GM21786 (cell line): ENCODE data around the gene TM4SF5.

Experiments used
- ATAC-seq: cut with Tn5 transposase; IDR thresholded peaks from one replicate; pipeline ENCODE4 v1.9.1; 2021; ENCODE audit not compliant: unreplicated experiment

Gene TM4SF5

GRCh38 chr17:4744999-4745969, 26.4 kb upstream of the TM4SF5 start:
- no peak for ATAC-seq

GRCh38 chr17:4747847-4748246, 23.8 kb upstream of the TM4SF5 start:
- ATAC-seq, result no peak

- ATAC-seq, result no peak
Observed at GRCh38 chr17:4748686-4749085, 23.0 kb upstream of the TM4SF5 start.

GRCh38 chr17:4750606-4751005, 21.1 kb upstream of the TM4SF5 start:
- no peak for ATAC-seq

DNA sequence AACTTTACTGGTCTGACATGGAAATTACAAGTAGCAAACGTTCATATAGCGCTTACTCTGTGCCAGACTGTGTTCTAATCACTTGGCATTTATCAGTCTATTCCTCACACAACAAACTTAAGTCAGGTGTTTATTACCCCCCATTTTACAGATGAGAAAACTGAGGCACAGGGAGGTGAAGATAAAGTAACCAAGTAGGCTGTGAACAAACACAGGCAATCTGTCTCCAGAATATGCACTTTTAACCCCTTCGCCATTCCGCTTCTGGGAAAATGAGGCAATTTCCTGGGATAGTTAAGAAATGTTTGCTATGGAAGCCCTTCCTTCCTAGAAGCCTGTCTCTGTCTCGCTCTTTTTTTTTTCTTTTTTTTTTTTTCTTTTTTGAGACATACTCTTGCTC, 19.8 kb upstream of the TM4SF5 start:
- no peak for ATAC-seq

DNA sequence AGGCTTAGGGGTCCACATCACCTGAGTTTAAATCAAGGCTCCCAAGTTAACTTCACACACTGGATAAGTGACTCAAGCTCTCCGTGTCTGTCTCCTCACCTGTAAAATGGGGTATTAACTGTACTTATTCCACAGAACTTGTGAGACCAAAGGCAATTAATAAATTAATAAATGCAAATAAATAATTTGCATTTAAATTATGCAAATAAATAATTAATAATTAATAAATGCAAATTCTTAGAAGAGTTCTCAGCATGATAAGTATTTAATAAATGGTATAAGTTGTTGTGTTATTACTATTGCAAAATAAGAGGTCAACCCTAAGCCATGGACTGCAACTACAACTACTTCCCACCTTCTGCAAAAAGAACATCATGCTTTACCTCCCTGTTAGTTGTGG, 18.3 kb upstream of the TM4SF5 start:
- ATAC-seq, result no peak

- ATAC-seq, result no peak
Observed at GRCh38 chr17:4759776-4760236, 11.9 kb upstream of the TM4SF5 start.

GRCh38 chr17:4764595-4764994, 7.1 kb upstream of the TM4SF5 start:
- no peak for ATAC-seq

- ATAC-seq, result no peak
Observed at GRCh38 chr17:4766201-4766600, 5.5 kb upstream of the TM4SF5 start.

DNA sequence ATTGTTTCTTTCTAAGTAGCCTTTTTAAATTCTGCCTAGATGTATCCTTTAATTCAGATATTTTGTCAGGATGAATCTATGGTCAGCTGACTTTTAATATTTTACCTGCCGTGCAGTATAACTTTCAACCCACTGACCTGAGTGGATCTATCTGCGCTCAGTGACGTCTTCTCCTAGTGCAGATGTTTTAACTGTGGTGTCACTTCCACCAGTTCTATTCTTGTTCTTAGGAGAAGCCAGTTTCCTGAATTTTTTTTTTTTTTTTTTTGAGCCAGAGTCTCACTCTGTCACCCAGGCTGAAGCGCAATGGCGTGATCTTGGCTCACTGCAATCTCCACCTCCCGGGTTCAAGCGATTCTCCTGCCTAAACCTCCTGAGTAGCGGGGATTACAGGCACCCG, 5.0 kb upstream of the TM4SF5 start:
- no peak for ATAC-seq

DNA sequence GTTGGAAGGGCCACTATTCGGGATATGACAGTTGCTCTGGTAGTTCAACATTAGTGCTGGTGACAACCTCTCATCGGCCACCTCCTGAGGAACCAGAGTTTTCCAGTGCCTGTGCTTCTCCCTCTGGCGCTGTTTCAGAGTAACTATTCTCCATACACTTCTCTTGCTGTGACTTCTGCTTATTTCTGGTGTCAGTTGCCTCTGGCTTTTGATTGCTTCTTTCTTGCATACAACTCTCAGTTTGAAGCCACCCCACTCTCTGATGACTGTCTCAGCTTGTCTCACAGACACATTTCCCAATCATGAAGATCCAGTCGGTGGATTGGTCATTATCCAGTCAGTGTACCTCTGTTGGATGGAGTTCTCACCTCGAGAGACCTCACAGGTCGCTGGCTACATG, 3.4 kb upstream of the TM4SF5 start:
- no peak for ATAC-seq

GRCh38 chr17:4769628-4770027, 2.1 kb upstream of the TM4SF5 start:
- ATAC-seq, result no peak

GRCh38 chr17:4772235-4772613, 538 bp downstream of the TM4SF5 start:
- no peak for ATAC-seq

- ATAC-seq, result no peak
Observed at GRCh38 chr17:4777969-4778760, 6.5 kb downstream of the TM4SF5 start.

- no peak for ATAC-seq
Observed at GRCh38 chr17:4780325-4780955, 8.8 kb downstream of the TM4SF5 start.

DNA sequence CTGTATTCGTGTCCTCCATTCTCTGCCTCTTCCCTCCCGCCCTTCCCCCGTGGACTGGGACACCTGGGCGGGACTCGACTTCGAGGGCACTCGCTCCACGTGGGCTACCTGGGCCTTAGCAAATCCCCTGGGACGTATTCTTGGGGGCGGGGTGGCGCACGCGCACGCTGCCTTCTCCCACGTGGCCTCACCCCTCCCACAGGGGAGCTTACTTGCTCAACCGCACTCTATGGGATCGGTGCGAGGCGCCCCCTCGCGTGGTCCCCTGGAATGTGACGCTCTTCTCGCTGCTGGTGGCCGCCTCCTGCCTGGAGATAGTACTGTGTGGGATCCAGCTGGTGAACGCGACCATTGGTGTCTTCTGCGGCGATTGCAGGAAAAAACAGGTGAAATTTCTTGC, 11.0 kb downstream of the TM4SF5 start:
- no peak for ATAC-seq

DNA sequence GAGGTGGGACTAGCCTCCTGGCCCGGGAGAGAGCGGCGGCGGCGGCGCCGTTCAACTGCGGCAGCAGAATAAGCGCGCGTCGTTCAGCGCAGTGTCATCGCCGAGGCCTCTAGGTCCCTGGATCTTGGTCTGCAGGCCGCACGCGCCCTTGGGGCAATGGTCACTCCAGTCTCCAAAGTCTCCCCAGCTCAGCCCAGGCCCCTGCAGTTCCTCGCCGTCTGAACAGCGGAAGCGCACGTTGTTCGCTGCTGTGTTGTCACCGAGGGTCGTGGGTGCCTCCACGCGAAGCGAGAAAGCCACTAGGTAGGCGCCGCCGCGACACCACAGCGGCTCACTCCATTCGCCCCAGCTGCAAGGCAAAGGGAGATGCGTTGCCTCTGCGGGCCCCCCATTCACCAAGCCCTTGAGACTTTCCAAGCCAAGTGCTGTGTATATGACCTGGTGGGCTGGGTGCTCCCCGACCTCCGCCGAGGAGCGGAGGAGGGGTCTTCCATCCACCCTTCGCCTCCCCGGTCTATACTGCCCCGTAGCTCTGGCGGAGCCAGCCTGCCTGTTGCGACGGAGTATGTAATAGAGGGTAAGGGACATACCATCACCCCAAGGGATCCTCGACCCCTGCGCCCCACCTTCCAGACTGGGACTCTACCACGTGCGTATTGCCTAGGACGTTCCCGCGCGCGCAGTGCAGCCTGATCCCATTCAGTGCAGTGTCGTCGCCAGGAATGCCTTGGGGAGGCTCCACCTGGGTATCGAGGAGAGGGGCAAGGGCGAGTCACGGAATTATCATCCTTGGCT, 13.8 kb downstream of the TM4SF5 start:
- ATAC-seq, result no peak

DNA sequence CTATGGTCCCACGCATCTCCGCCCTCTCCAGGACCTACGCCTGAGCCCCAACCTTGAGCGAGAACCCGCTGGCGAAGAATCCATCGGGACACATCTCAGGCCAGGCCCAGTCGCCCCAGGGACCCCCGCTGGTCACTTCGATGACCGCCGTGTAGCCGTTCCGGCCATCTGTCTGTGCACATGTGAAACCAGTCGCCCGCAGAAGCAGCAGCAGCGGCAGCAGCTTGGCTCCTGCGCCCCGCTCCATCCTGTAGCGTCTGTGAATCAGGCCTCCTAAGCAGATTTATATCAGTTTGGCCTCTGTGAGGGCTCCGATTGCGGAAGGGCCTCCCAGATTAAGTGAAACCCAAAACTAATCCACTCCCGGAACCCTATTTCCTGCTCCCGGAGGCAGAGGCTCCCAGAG, 14.4 kb downstream of the TM4SF5 start, which contains the start of gene VMO1:
Gene VMO1, minus strand, starts transcription at position 259 of the 406 bp plus-strand sequence. Its CDS starts 12 bp downstream, at position 247.
- no peak for ATAC-seq

DNA sequence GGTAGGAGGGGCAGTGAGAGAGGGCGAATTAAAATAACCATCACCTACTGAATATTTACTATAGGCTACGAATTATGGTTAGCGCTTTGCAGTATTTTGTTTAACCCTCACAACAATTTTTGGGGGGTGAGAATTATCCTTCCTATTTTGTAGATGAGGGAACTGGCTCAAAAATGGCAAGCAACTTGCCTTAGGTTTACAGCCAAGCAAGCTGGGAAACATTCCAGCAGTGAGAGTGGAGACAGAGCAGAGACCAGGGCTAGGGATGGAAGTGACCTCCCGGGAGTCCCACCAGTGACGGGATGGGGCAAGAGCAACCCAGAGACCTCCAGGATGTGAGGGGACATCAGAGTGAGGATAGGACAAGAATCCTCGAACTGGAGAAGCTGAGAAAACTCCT, 14.8 kb downstream of the TM4SF5 start:
- ATAC-seq, result no peak

DNA sequence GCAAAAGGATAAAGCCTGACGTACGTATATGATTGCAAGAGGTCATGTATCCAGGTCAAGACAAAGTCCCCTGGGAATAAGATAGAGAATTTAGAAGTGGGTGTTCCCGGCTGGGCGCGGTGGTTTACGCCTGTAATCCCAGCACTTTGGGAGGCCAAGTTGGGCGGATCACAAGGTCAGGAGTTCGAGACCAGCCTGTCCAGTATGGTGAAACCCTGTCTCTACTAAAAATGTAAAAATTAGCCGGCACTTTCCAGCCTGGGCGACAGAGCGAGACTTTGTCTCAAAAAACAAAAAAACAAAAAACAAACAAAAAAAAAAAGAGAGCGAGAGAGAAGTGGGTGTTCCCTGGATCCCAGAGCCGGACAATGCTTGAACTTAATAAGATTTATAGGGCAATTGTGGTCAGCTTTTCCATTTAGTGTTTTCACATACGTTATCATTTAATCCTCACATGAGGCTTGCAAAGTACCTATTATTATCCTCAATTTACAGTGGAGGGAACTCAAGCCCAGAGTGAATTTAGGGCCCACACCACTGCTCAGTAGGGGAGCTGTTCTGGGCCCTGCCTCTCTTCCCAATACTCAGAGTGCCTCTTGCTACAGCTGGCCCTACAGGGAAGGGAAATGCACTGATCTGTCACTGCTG, 16.6 kb downstream of the TM4SF5 start:
- no peak for ATAC-seq
